Chondrocyte (in vitro differentiated cells): ENCODE data around the gene ASTN2. TPM values are rescaled to one million over a fixed set of nuclear protein-coding genes. Genes with fewer than 3 reads are reported as not detected.

Experiments
- DNase-seq: peaks from one replicate; pipeline ENCODE4 v3.0.0; 2021; ENCODE audit warnings: mixed read lengths, low spot score
- H3K27ac Mint-ChIP-seq: one replicate; pipeline ENCODE4 v1.8.0; 2021; ENCODE audit warnings: mild to moderate bottlenecking, moderate library complexity, mixed read lengths; ENCODE audit not compliant: unreplicated experiment
- H3K27me3 Mint-ChIP-seq: 2 replicates; pipeline ENCODE4 v1.8.0; 2021; ENCODE audit warnings: low read depth, mixed read lengths
- H3K36me3 Mint-ChIP-seq: 2 replicates; pipeline ENCODE4 v1.8.0; 2021; ENCODE audit warnings: low read depth, mixed read lengths
- H3K4me1 Mint-ChIP-seq: 2 replicates; pipeline ENCODE4 v1.8.0; 2021; ENCODE audit warnings: low read depth, mild to moderate bottlenecking, mixed read lengths
- H3K4me3 Mint-ChIP-seq: one replicate; pipeline ENCODE4 v1.8.0; 2021; ENCODE audit warnings: mild to moderate bottlenecking, moderate library complexity, mixed read lengths; ENCODE audit not compliant: unreplicated experiment
- H3K9me3 Mint-ChIP-seq: 2 replicates; pipeline ENCODE4 v1.8.0; 2021; ENCODE audit warnings: low read depth, mixed read lengths
- CTCF ChIP-seq: fragments of 200-600 bp; sonication (generic); IDR thresholded peaks from 2 replicates; pipeline ENCODE4 v1.5.0; 2021; ENCODE audit warnings: antibody characterized with exemption, mild to moderate bottlenecking, moderate library complexity
- total RNA-seq: library from RNA; stranded (reverse); gene quantifications from 3 replicates; pipeline ENCODE4 v1.2.1, GENCODE V29; 2021

ASTN2 gene
- total RNA-seq, 1 donor from 2014 or later: 3.6 TPM

GRCh38 chr9:116476002-116476401 lies 938.9 kb downstream of the ASTN2 start:
- H3K27me3 Mint-ChIP-seq: no peaks in the 10 kb centered on the region
- no peaks in the 10 kb centered on the region for H3K9me3 Mint-ChIP-seq
- H3K4me3 Mint-ChIP-seq: no peak overlapping the region
- no peaks in the 10 kb centered on the region for H3K36me3 Mint-ChIP-seq
- H3K4me1 Mint-ChIP-seq: peaks cover 53% of the 10 kb centered on the region
- no peak for TF ChIP-seq CTCF
- H3K27ac Mint-ChIP-seq: no peak overlapping the region
- no peak for DNase-seq

- H3K27me3 Mint-ChIP-seq: no peaks in the 10 kb centered on the region
- H3K36me3 Mint-ChIP-seq: no peaks in the 10 kb centered on the region
- no peak overlapping the region for H3K4me3 Mint-ChIP-seq
- peaks cover 61% of the 10 kb centered on the region for H3K4me1 Mint-ChIP-seq
- no peak for TF ChIP-seq CTCF
- H3K9me3 Mint-ChIP-seq: no peaks in the 10 kb centered on the region
- H3K27ac Mint-ChIP-seq: no peak overlapping the region
- DNase-seq: no peak
These were observed 939.7 kb downstream of the ASTN2 start for GRCh38 chr9:116475201-116475600.

- TF ChIP-seq CTCF: no peak
- peaks cover 65% of the 10 kb centered on the region for H3K4me1 Mint-ChIP-seq
- no peaks in the 10 kb centered on the region for H3K27me3 Mint-ChIP-seq
- DNase-seq: no peak
- H3K36me3 Mint-ChIP-seq: no peaks in the 10 kb centered on the region
- peak overlapping the region; percentile 95 for H3K27ac Mint-ChIP-seq
- no peak overlapping the region for H3K4me3 Mint-ChIP-seq
- H3K9me3 Mint-ChIP-seq: no peaks in the 10 kb centered on the region
These were observed 942.8 kb downstream of the ASTN2 start for GRCh38 chr9:116471944-116472506.

- Mint-ChIP-seq H3K27me3 (no peaks in the 10 kb centered on the region), H3K36me3 (no peaks in the 10 kb centered on the region), H3K9me3 (no peaks in the 10 kb centered on the region), H3K4me3 (peak overlapping the region; percentile 28), H3K27ac (peak overlapping the region; percentile 95), H3K4me1 (peaks cover 58% of the 10 kb centered on the region)
- DNase-seq: no peak
- no peak for TF ChIP-seq CTCF
These were observed 943.6 kb downstream of the ASTN2 start for GRCh38 chr9:116471093-116471906.

GRCh38 chr9:116468793-116469527 lies 945.9 kb downstream of the ASTN2 start:
- Mint-ChIP-seq H3K4me1 (peaks cover 52% of the 10 kb centered on the region), H3K27me3 (no peaks in the 10 kb centered on the region), H3K36me3 (no peaks in the 10 kb centered on the region), H3K9me3 (no peaks in the 10 kb centered on the region), H3K4me3 (no peak overlapping the region), H3K27ac (peak overlapping the region; percentile 20)
- DNase-seq: no peak
- TF ChIP-seq CTCF: no peak
